Esophagus squamous epithelium (tissue), 5 donors: ENCODE data around the gene RYR3. TPM values are rescaled to one million over a fixed set of nuclear protein-coding genes. Genes with fewer than 3 reads are reported as not detected.

ENCODE experiments used
- DNase-seq: peaks from one replicate; lab custom pipeline; 2025; lab: John Stamatoyannopoulos, UW
- H3K27ac ChIP-seq, 4 donors: fragments of 200-600 bp; sonication (generic); one replicate each; pipeline ENCODE4 v1.5.1; 2016 to 2019; ENCODE audit warnings: mild to moderate bottlenecking in 1 of 4
- H3K27me3 ChIP-seq, 4 donors: fragments of 200-600 bp; sonication (generic); 1 replicate in 3 of 4; 2 replicates in 1 of 4; pipeline versions ENCODE4 v1.5.1 to v1.6.0; 2017 to 2021; ENCODE audit warnings: antibody characterized with exemption in 1 of 4
- H3K36me3 ChIP-seq, 3 donors: fragments of 200-600 bp; sonication (generic); one replicate each; pipeline ENCODE4 v1.5.1; 2016 to 2019
- H3K4me1 ChIP-seq, 3 donors: fragments of 200-600 bp; sonication (generic); one replicate each; pipeline ENCODE4 v1.5.1; 2017 to 2019
- H3K4me3 ChIP-seq, 4 donors: fragments of 200-600 bp; sonication (generic); 1 replicate in 3 of 4; 2 replicates in 1 of 4; pipeline ENCODE4 v1.5.1; 2016 to 2019; ENCODE audit warnings: mild to moderate bottlenecking in 2 of 4, moderate library complexity in 1 of 4
- H3K9me3 ChIP-seq, 3 donors: fragments of 200-600 bp; sonication (generic); one replicate each; pipeline ENCODE4 v1.5.1; 2016 to 2019
- POLR2A ChIP-seq, 4 donors: fragments of 450-650 bp; IDR thresholded peaks; one replicate each; pipeline ENCODE4 v1.6.1; 2017; ENCODE audit warnings: antibody characterized with exemption in 4 of 4, mild to moderate bottlenecking in 4 of 4, moderate library complexity in 3 of 4
- WGBS, 2 donors: methylation state at CpG; one replicate each; pipeline ENCODE4 v1.1.5; 2018; 5-methylcytosine and 5-hydroxymethylcytosine counted together
- intact Hi-C: fragments of 100-400 bp; cut with DNase I; formaldehyde crosslinking; loops from one replicate; pipeline ENCODE4 v1.15.0; 2022
- total RNA-seq, 4 donors: library from RNA; depleted of rRNA; stranded (reverse); fragments of >200 nt; gene quantifications; one replicate each; pipeline ENCODE4 v1.1.0, GENCODE V29; 2016
- TF ChIP-seq, protein P1 (sequence below), 6 experiments: fragments of 450-650 bp in 4 of 6; fragments of 200-600 bp in 2 of 6; sonication (generic) in 2 of 6; IDR thresholded peaks; one replicate each; pipeline ENCODE4 v1.5.1; 2016 to 2019; ENCODE audit warnings: antibody characterized with exemption in 6 of 6, mild to moderate bottlenecking in 4 of 6, moderate library complexity in 4 of 6
- donor health status: DM: yes; HTN: yes; CAD: no.

RYR3 gene
- total RNA-seq, 4 donors from 2014 or later = 0.15 to 4.2 (median 0.43) TPM

DNA sequence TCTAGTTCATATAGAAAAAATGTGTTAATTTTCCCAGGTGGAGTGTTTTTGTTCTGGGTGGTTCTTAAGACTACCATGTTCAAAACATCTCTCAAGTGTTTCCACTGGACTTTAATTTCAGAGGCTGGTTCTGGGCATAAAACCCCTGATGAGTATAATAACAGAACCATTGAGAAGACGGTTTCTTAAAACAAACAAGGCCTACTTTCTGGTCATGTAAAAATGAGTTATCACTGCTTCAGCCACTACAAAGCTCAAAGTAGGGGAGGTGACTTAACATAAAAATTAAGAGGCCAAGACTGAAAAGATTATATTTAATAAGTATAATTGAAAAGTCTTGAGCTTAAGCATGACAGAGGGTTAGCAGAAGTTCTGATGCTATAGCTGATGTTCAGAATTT, 33.8 kb downstream of the RYR3 start:
- TF ChIP-seq, protein P1, sequence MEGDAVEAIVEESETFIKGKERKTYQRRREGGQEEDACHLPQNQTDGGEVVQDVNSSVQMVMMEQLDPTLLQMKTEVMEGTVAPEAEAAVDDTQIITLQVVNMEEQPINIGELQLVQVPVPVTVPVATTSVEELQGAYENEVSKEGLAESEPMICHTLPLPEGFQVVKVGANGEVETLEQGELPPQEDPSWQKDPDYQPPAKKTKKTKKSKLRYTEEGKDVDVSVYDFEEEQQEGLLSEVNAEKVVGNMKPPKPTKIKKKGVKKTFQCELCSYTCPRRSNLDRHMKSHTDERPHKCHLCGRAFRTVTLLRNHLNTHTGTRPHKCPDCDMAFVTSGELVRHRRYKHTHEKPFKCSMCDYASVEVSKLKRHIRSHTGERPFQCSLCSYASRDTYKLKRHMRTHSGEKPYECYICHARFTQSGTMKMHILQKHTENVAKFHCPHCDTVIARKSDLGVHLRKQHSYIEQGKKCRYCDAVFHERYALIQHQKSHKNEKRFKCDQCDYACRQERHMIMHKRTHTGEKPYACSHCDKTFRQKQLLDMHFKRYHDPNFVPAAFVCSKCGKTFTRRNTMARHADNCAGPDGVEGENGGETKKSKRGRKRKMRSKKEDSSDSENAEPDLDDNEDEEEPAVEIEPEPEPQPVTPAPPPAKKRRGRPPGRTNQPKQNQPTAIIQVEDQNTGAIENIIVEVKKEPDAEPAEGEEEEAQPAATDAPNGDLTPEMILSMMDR (IDR thresholded peaks at IDR 0.05) = no peak
- TF ChIP-seq POLR2A (IDR thresholded peaks at IDR 0.05) = no peak
- DNase-seq = no peak
- H3K4me3 ChIP-seq = no peak overlapping the region
- no peaks in the 10 kb centered on the region for H3K36me3 ChIP-seq
- intact Hi-C loops = no loop called here
- H3K27ac ChIP-seq = no peak overlapping the region
- H3K4me1 ChIP-seq = no peaks in the 10 kb centered on the region
- H3K27me3 ChIP-seq = no peaks in the 10 kb centered on the region
- no peaks in the 10 kb centered on the region for H3K9me3 ChIP-seq
- WGBS, 2 donors = 64 to 74% methylated on average over 1 of the region's 1 CpG

DNA sequence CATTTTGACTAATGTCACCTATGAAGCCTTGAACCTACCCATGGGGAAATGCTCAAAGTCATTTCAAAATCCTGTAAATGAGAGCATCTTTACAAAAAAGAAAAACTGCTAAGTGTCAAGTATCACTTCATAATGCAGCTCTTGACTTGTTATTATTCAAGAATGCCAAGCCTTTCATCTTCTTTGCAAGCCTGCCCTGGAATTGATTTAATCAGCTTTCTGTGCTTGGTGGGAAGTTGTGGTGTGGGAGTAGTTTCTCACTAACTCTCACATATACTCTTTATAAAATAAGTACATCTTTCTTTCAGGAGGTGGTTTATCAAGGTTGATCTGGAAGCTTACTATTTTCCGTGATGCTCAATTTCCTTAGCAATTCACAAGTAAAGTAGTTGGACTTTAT, 43.6 kb downstream of the RYR3 start:
- DNase-seq = no peak
- no peak overlapping the region for H3K4me3 ChIP-seq
- no peaks in the 10 kb centered on the region for H3K36me3 ChIP-seq
- WGBS, 2 donors = 82 to 92% methylated on average over 1 of the region's 1 CpG
- peaks cover 0 to 12% (median 0%) of the 10 kb centered on the region in 3 donors for H3K4me1 ChIP-seq
- TF ChIP-seq, protein P1 (IDR thresholded peaks at IDR 0.05) = no peak
- no peak for TF ChIP-seq POLR2A (IDR thresholded peaks at IDR 0.05)
- H3K9me3 ChIP-seq = no peaks in the 10 kb centered on the region
- intact Hi-C loops = no loop called here
- H3K27me3 ChIP-seq = no peaks in the 10 kb centered on the region
- no peak overlapping the region for H3K27ac ChIP-seq

DNA sequence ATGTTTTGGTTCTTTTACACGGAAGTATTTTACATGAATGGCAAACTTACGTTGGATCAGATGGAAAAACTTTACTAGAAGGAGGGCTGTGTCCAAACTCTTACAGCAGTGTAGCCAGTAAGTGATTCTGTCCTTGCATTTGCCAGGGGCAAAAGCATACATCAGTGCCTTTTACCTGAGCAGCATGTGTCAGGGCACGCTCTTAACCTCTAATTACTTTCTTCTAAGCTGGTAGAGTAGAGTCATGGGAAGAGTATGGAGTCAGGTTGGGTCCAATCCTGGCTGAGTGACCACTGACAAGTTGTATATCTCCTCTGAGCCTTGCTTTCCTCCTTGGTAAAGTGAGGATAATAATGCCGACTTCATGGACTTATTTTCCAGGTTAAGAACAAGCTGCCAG, 47.1 kb downstream of the RYR3 start:
- Histone ChIP-seq H3K4me1 (peaks cover 0 to 12% (median 0%) of the 10 kb centered on the region in 3 donors), H3K4me3 (no peak overlapping the region), H3K36me3 (no peaks in the 10 kb centered on the region), H3K27me3 (no peaks in the 10 kb centered on the region), H3K9me3 (no peaks in the 10 kb centered on the region), H3K27ac (no peak overlapping the region)
- intact Hi-C loops = no loop called here
- TF ChIP-seq POLR2A (IDR thresholded peaks at IDR 0.05) = no peak
- TF ChIP-seq, protein P1 (IDR thresholded peaks at IDR 0.05) = no peak
- DNase-seq = no peak
- 43 to 52% methylated on average over 4 of the region's 4 CpGs for WGBS, 2 donors

- no peaks in the 10 kb centered on the region for H3K36me3 ChIP-seq
- TF ChIP-seq, protein P1 (IDR thresholded peaks at IDR 0.05) = no peak
- TF ChIP-seq POLR2A (IDR thresholded peaks at IDR 0.05) = no peak
- intact Hi-C loops = no loop called here
- no peaks in the 10 kb centered on the region for H3K27me3 ChIP-seq
- WGBS, 2 donors = 13 to 16% methylated on average over 2 of the region's 2 CpGs
- H3K9me3 ChIP-seq = no peaks in the 10 kb centered on the region
- DNase-seq = no peak
- H3K4me3 ChIP-seq = no peak overlapping the region
- H3K27ac ChIP-seq = no peak overlapping the region
- H3K4me1 ChIP-seq = peaks cover 0 to 12% (median 0%) of the 10 kb centered on the region in 3 donors
Observed at GRCh38 chr15:33358306-33358705, 47.5 kb downstream of the RYR3 start.

DNA sequence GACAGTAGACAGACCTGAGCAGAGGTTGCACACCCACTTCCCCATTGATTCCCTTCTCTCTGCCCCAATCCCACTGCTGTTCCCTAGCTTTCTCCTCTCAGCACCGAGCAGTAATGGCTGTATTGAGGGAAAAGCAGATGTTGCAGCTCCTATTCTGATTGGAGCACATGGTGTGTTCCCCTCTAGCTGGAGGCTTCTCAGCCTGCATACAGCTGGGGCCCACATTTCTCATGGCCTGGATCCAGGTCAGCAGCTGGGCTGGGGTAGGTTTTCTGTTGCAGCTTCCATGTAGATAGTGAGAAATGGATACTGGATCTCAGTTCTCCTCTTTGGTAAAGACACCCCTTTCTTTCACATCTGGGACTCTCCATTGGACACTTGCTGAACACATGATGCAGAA, 50.1 kb downstream of the RYR3 start:
- Histone ChIP-seq H3K27ac (no peak overlapping the region), H3K4me1 (peaks cover 0 to 12% (median 0%) of the 10 kb centered on the region in 3 donors), H3K4me3 (no peak overlapping the region), H3K36me3 (no peaks in the 10 kb centered on the region), H3K27me3 (no peaks in the 10 kb centered on the region), H3K9me3 (no peaks in the 10 kb centered on the region)
- DNase-seq = no peak
- WGBS, 2 donors = 62 to 78% methylated on average over 1 of the region's 1 CpG
- TF ChIP-seq POLR2A (IDR thresholded peaks at IDR 0.05) = no peak
- TF ChIP-seq, protein P1 (IDR thresholded peaks at IDR 0.05) = no peak
- intact Hi-C loops = no loop called here
